IMR-90 (cell line): ENCODE data around the gene STX2. TPM values are rescaled to one million over a fixed set of nuclear protein-coding genes. Genes with fewer than 3 reads are reported as not detected.

ENCODE experiments used
- ATAC-seq: fragments of 200-7000 bp; cut with Tn5 transposase; 2 replicates; pipeline ENCODE4 v1.9.1; 2020; ENCODE audit warnings: low read depth, mild to moderate bottlenecking, moderate library complexity
- BruUV-seq: library from RNA; stranded (reverse); fragments of 400-500 nt; replicated peaks from 2 replicates; lab custom pipeline; 2021; lab: Mats Ljungman, UMichigan
- CTCF ChIA-PET: fragments of 300-600 bp; formaldehyde crosslinking; extraction: SDS; loops from one replicate; lab custom pipeline; 2021; ENCODE audit warnings: antibody characterized with exemption; lab: Yijun Ruan, JAX
- POLR2A ChIA-PET: fragments of 300-600 bp; sonication (Branson Sonifier 250); formaldehyde crosslinking; loops from one replicate; lab custom pipeline; 2022; ENCODE audit warnings: antibody characterized with exemption; ENCODE audit not compliant: unreplicated experiment; lab: Charles Lee
- DNase-seq: peaks from one replicate; pipeline ENCODE4 v3.0.0; 2013
- H2AFZ ChIP-seq: replicated peaks from 2 replicates; pipeline ENCODE3; 2013; ENCODE audit warnings: low read length, mild to moderate bottlenecking; ENCODE audit not compliant: poor library complexity
- H2AK5ac ChIP-seq: 2 replicates; pipeline ENCODE4 v1.6.1; 2013; ENCODE audit warnings: low read depth, low read length, inconsistent platforms
- H2AK9ac ChIP-seq: replicated peaks from 2 replicates; pipeline ENCODE3; 2013; ENCODE audit warnings: mild to moderate bottlenecking, low read depth, low read length, moderate library complexity; ENCODE audit not compliant: poor library complexity
- H2BK120ac ChIP-seq: 2 replicates; pipeline ENCODE4 v1.6.1; 2013; ENCODE audit warnings: low read depth, low read length, inconsistent platforms
- H2BK15ac ChIP-seq: 3 replicates; pipeline ENCODE4 v1.6.1; 2013; ENCODE audit warnings: low read depth, low read length, inconsistent platforms
- H2BK20ac ChIP-seq: 2 replicates; pipeline ENCODE4 v1.6.1; 2013; ENCODE audit warnings: low read depth, mild to moderate bottlenecking, inconsistent platforms, low read length, moderate library complexity
- H2BK5ac ChIP-seq: 2 replicates; pipeline ENCODE4 v1.6.1; 2013; ENCODE audit warnings: mild to moderate bottlenecking, low read depth, low read length, inconsistent platforms; ENCODE audit not compliant: poor library complexity, severe bottlenecking
- H3K14ac ChIP-seq: replicated peaks from 2 replicates; pipeline ENCODE4 v1.6.1; 2013; ENCODE audit warnings: low read depth, low read length, inconsistent platforms
- H3K18ac ChIP-seq: 2 replicates; pipeline ENCODE4 v1.6.1; 2013; ENCODE audit warnings: low read depth, low read length, control low read depth
- H3K23ac ChIP-seq: 2 replicates; pipeline ENCODE4 v1.6.1; 2013; ENCODE audit warnings: low read depth, low read length, inconsistent platforms
- H3K27ac ChIP-seq: 2 replicates; pipeline ENCODE4 v1.5.1; 2013; ENCODE audit warnings: mild to moderate bottlenecking, control low read depth, low read length; ENCODE audit not compliant: insufficient read depth
- H3K27me3 ChIP-seq: 2 replicates; pipeline ENCODE4 v1.6.1; 2013; ENCODE audit warnings: low read length; ENCODE audit not compliant: control insufficient read depth, insufficient read depth
- H3K36me3 ChIP-seq: 2 replicates; pipeline ENCODE4 v1.6.1; 2013; ENCODE audit warnings: low read length, mixed read lengths; ENCODE audit not compliant: control insufficient read depth, insufficient read depth
- H3K4ac ChIP-seq: 2 replicates; pipeline ENCODE4 v1.6.1; 2013; ENCODE audit warnings: low read depth, low read length, inconsistent platforms
- H3K4me1 ChIP-seq: 2 replicates; pipeline ENCODE4 v1.6.1; 2013; ENCODE audit warnings: low read length, mixed read lengths; ENCODE audit not compliant: control insufficient read depth, insufficient read depth
- H3K4me2 ChIP-seq: 2 replicates; pipeline ENCODE4 v1.6.1; 2013; ENCODE audit warnings: low read depth, mild to moderate bottlenecking, control low read depth, low read length, moderate library complexity
- H3K4me3 ChIP-seq: 2 replicates; pipeline ENCODE4 v1.5.1; 2013; ENCODE audit warnings: low read depth, mild to moderate bottlenecking, control low read depth, low read length, moderate library complexity; ENCODE audit not compliant: insufficient read depth
- H3K56ac ChIP-seq: 2 replicates; pipeline ENCODE4 v1.6.1; 2013; ENCODE audit warnings: low read length, inconsistent platforms; ENCODE audit not compliant: insufficient read depth; ENCODE audit errors: extremely low read depth
- H3K79me1 ChIP-seq, 2 experiments: 2 replicates each; pipeline ENCODE4 v1.6.1; 2013; ENCODE audit warnings: low read length in 2 of 2, inconsistent platforms in 1 of 2, low read depth in 1 of 2
- H3K9ac ChIP-seq: 2 replicates; pipeline ENCODE4 v1.6.1; 2013; ENCODE audit warnings: low read depth, low read length, control low read depth
- H3K9me1 ChIP-seq: 2 replicates; pipeline ENCODE4 v1.6.1; 2013; ENCODE audit warnings: low read length, inconsistent platforms; ENCODE audit not compliant: insufficient read depth
- H3K9me3 ChIP-seq: 2 replicates; pipeline ENCODE4 v1.6.1; 2013; ENCODE audit warnings: low read length; ENCODE audit not compliant: control insufficient read depth, insufficient read depth
- H4K20me1 ChIP-seq: 2 replicates; pipeline ENCODE4 v1.6.1; 2013; ENCODE audit warnings: low read length, inconsistent platforms; ENCODE audit not compliant: insufficient read depth
- H4K5ac ChIP-seq: 2 replicates; pipeline ENCODE4 v1.6.1; 2013; ENCODE audit warnings: mild to moderate bottlenecking, low read depth, low read length, control low read depth
- H4K8ac ChIP-seq, 2 experiments: 2 replicates each; pipeline ENCODE4 v1.6.1; 2013; ENCODE audit warnings: low read depth in 2 of 2, low read length in 2 of 2, control low read depth in 1 of 2, inconsistent platforms in 1 of 2
- H4K91ac ChIP-seq: 2 replicates; pipeline ENCODE4 v1.6.1; 2013; ENCODE audit warnings: low read depth, low read length, inconsistent platforms; ENCODE audit not compliant: insufficient read depth
- BHLHE40 ChIP-seq: fragments of 150-350 bp; IDR thresholded peaks from 2 replicates; pipeline ENCODE4 v1.6.1; 2016; ENCODE audit warnings: mild to moderate bottlenecking, low read depth, low read length
- CHD1 ChIP-seq: IDR thresholded peaks from 2 replicates; pipeline ENCODE4 v1.6.1; 2012; ENCODE audit warnings: low read depth, low read length, improper control_type of control experiment
- CTCF ChIP-seq: conservative IDR thresholded peaks from 2 replicates; pipeline ENCODE4 v1.5.1; 2012; ENCODE audit warnings: mild to moderate bottlenecking, low read depth, low read length, improper control_type of control experiment
- ELK1 ChIP-seq: fragments of 150-350 bp; IDR thresholded peaks from 2 replicates; pipeline ENCODE4 v1.6.1; 2016; ENCODE audit warnings: low read depth, mild to moderate bottlenecking, low read length, moderate library complexity, borderline replicate concordance
- FOS ChIP-seq: fragments of 150-350 bp; IDR thresholded peaks from 2 replicates; pipeline ENCODE4 v1.6.1; 2016; ENCODE audit warnings: low read depth, low read length
- MAFK ChIP-seq: IDR thresholded peaks from 2 replicates; pipeline ENCODE4 v1.6.1; 2012; ENCODE audit warnings: low read depth, low read length, improper control_type of control experiment
- MAZ ChIP-seq: IDR thresholded peaks from 2 replicates; pipeline ENCODE4 v1.6.1; 2012; ENCODE audit warnings: low read depth, mild to moderate bottlenecking, low read length, improper control_type of control experiment, moderate library complexity, borderline replicate concordance
- MXI1 ChIP-seq: IDR thresholded peaks from 2 replicates; pipeline ENCODE4 v1.6.1; 2012; ENCODE audit warnings: low read depth, mild to moderate bottlenecking, low read length, moderate library complexity, borderline replicate concordance
- NFE2L2 ChIP-seq: fragments of 150-350 bp; IDR thresholded peaks from 2 replicates; pipeline ENCODE4 v1.6.1; 2016; ENCODE audit warnings: low read depth, mild to moderate bottlenecking, low read length
- POLR2A ChIP-seq: IDR thresholded peaks from 2 replicates; pipeline ENCODE4 v1.6.1; 2012; ENCODE audit warnings: mild to moderate bottlenecking, low read depth, low read length
- RAD21 ChIP-seq: IDR thresholded peaks from 2 replicates; pipeline ENCODE4 v1.6.1; 2012; ENCODE audit warnings: low read length, improper control_type of control experiment
- RCOR1 ChIP-seq: IDR thresholded peaks from 2 replicates; pipeline ENCODE4 v1.6.1; 2012; ENCODE audit warnings: mild to moderate bottlenecking, low read length, improper control_type of control experiment; ENCODE audit not compliant: insufficient replicate concordance
- RFX5 ChIP-seq: IDR thresholded peaks from 2 replicates; pipeline ENCODE4 v1.8.0; 2012; ENCODE audit warnings: low read depth, mild to moderate bottlenecking, low read length, moderate library complexity
- SMC3 ChIP-seq: fragments of 150-350 bp; IDR thresholded peaks from 2 replicates; pipeline ENCODE4 v1.6.1; 2016; ENCODE audit warnings: low read depth, mild to moderate bottlenecking, antibody characterized with exemption, low read length, moderate library complexity
- USF2 ChIP-seq: fragments of 150-350 bp; IDR thresholded peaks from 2 replicates; pipeline ENCODE4 v1.6.1; 2017; ENCODE audit warnings: mild to moderate bottlenecking, antibody characterized with exemption, low read length, low read depth
- WGBS, 2 experiments: methylation state at CpG; one replicate each; pipeline versions ENCODE4 v1.1.5 to v1.1.7; 2013; ENCODE audit warnings: missing lambda C conversion rate in 2 of 2; ENCODE audit not compliant: insufficient read length in 1 of 2; ENCODE audit errors: extremely low coverage in 2 of 2; 5-methylcytosine and 5-hydroxymethylcytosine counted together
- dilution Hi-C: fragments of 300-500 bp; cut with HindIII; formaldehyde crosslinking; loops from one replicate; pipeline ENCODE4 v1.14.3; 2018; ENCODE audit warnings: low sequenced_read_pairs; ENCODE audit not compliant: unreplicated experiment
- in situ Hi-C: fragments of 300-500 bp; cut with MboI; formaldehyde crosslinking; loops from 3 replicates; pipeline ENCODE4 v1.14.3; 2019; ENCODE audit warnings: low sequenced_read_pairs, inconsistent platforms, mixed read lengths
- intact Hi-C: fragments of 100-400 bp; cut with micrococcal nuclease; formaldehyde crosslinking; loops from 2 replicates; pipeline ENCODE4 v1.10.0; 2022
- polyA plus RNA-seq, 3 experiments: library from polyadenylated mRNA; depleted of rRNA; stranded (reverse); fragments of >200 nt; gene quantifications; 2 replicates each; pipeline ENCODE4 v1.2.3, GENCODE V29; 2012; ENCODE audit warnings: low replicate concordance in 1 of 3
- total RNA-seq: library from RNA; depleted of rRNA; stranded (reverse); fragments of >200 nt; gene quantifications from 2 replicates; pipeline ENCODE4 v1.2.3, GENCODE V29; 2012

Gene STX2
- total and polyA plus RNA-seq, 2 of the 4 experiments (the other 2 are of a cell fraction) = 26.9 to 32.5 TPM

GRCh38 chr12:130743176-130743575, 95.9 kb downstream of the STX2 start:
- no peak for DNase-seq
- Histone ChIP-seq H3K9me1 (no peaks in the 10 kb centered on the region), H2BK20ac (no peak overlapping the region), H4K8ac (no peak overlapping the region), H4K5ac (no peak overlapping the region), H3K9ac (no peak overlapping the region), H2AK9ac (no peak overlapping the region), H3K23ac (no peak overlapping the region), H4K91ac (no peak overlapping the region), H3K9me3 (peaks cover 12% of the 10 kb centered on the region; the same call in 1 of the 2 replicates), H2BK15ac (no peak overlapping the region), H2AK5ac (no peak overlapping the region), H3K14ac (no peak overlapping the region), H4K20me1 (no peaks in the 10 kb centered on the region), H3K18ac (no peak overlapping the region), H3K4me2 (no peak overlapping the region), H3K4ac (no peak overlapping the region), H3K27me3 (no peaks in the 10 kb centered on the region), H2BK5ac (no peak overlapping the region), H3K27ac (no peak overlapping the region), H2BK120ac (no peak overlapping the region), H3K79me1 (no peaks in the 10 kb centered on the region), H3K36me3 (no peaks in the 10 kb centered on the region), H3K56ac (no peak overlapping the region), H3K4me3 (no peak overlapping the region), H2AFZ (no peak overlapping the region), H3K4me1 (no peaks in the 10 kb centered on the region)
- intact Hi-C loops = no loop called here
- no peak for ATAC-seq
- WGBS, 2 experiments = no CpG with 5 or more reads among the region's 2 CpGs
- no TSS peak for BruUV-seq
- CTCF ChIA-PET = no interaction called here
- POLR2A ChIA-PET = no interaction called here
- in situ Hi-C loops = loop anchor here (25.0 kb wide), 2 partner anchors 706 to 1956 kb away; no protein-coding TSS in a partner anchor
- TF ChIP-seq SMC3 = no peak
- TF ChIP-seq BHLHE40 = no peak
- no peak for TF ChIP-seq MAZ
- no peak for TF ChIP-seq POLR2A
- TF ChIP-seq CTCF = no peak
- TF ChIP-seq MAFK = no peak
- TF ChIP-seq MXI1 = no peak
- TF ChIP-seq ELK1 = no peak
- TF ChIP-seq NFE2L2 = no peak
- TF ChIP-seq CHD1 = no peak
- no peak for TF ChIP-seq USF2
- TF ChIP-seq FOS = no peak
- no peak for TF ChIP-seq RAD21
- TF ChIP-seq RFX5 = no peak
- no peak for TF ChIP-seq RCOR1
- dilution Hi-C loops = no loop called here
